GM12873 (cell line): ENCODE results near the gene SPATA21.

ENCODE experiments used
- CTCF ChIP-seq: IDR thresholded peaks from 2 replicates; pipeline ENCODE4 v1.5.1; 2012; ENCODE audit warnings: low read depth, mild to moderate bottlenecking, moderate library complexity, low read length, control low read depth; ENCODE audit not compliant: insufficient read depth; ENCODE audit errors: missing control alignments

The SPATA21 gene

GRCh38 chr1:16449666-16450065 is 12.4 kb upstream of the SPATA21 start:
- TF ChIP-seq CTCF, result no peak

- no peak for TF ChIP-seq CTCF
Observed at GRCh38 chr1:16449065-16449464, 11.8 kb upstream of the SPATA21 start.

- no peak for TF ChIP-seq CTCF
Observed at GRCh38 chr1:16447641-16448040, 10.4 kb upstream of the SPATA21 start.

GRCh38 chr1:16446116-16446515 is 8.9 kb upstream of the SPATA21 start:
- no peak for TF ChIP-seq CTCF

GRCh38 chr1:16445052-16445451 is 7.8 kb upstream of the SPATA21 start:
- TF ChIP-seq CTCF, result no peak

GRCh38 chr1:16443975-16444770 is 6.9 kb upstream of the SPATA21 start:
- TF ChIP-seq CTCF, result no peak

GRCh38 chr1:16442941-16443340 is 5.7 kb upstream of the SPATA21 start:
- no peak for TF ChIP-seq CTCF
